GM12873 (cell line): ENCODE data around the gene GLYATL3.

ENCODE experiments used
- CTCF ChIP-seq: IDR thresholded peaks from 2 replicates; pipeline ENCODE4 v1.5.1; 2012; ENCODE audit warnings: low read depth, mild to moderate bottlenecking, moderate library complexity, low read length, control low read depth; ENCODE audit not compliant: insufficient read depth; ENCODE audit errors: missing control alignments

Gene GLYATL3

GRCh38 chr6:49541210-49541724 lies 41.5 kb downstream of the GLYATL3 start:
- no peak for TF ChIP-seq CTCF

GRCh38 chr6:49541936-49542335 lies 42.2 kb downstream of the GLYATL3 start:
- no peak for TF ChIP-seq CTCF

- TF ChIP-seq CTCF: no peak
These were observed 43.5 kb downstream of the GLYATL3 start for GRCh38 chr6:49543087-49543858.

- TF ChIP-seq CTCF: no peak
These were observed 46.6 kb downstream of the GLYATL3 start for GRCh38 chr6:49546331-49546730.

GRCh38 chr6:49548613-49549304 lies 49.0 kb downstream of the GLYATL3 start:
- no peak for TF ChIP-seq CTCF

GRCh38 chr6:49549691-49550491 lies 50.2 kb downstream of the GLYATL3 start:
- TF ChIP-seq CTCF: no peak
